Hindlimb muscle (tissue), 1 donor: ENCODE data around the gene ZRANB1. TPM values are rescaled to one million over a fixed set of nuclear protein-coding genes. Genes with fewer than 3 reads are reported as not detected.

Experiments
- DNase-seq: peaks from one replicate; pipeline ENCODE4 v3.0.0-alpha.2; 2013
- polyA plus RNA-seq: library from polyadenylated mRNA; unstranded; fragments of 120-200 nt; gene quantifications from one replicate; pipeline ENCODE4 v1.2.1, GENCODE V29; 2013; ENCODE audit not compliant: insufficient read length

Gene ZRANB1
- polyA plus RNA-seq, 1 donor, result 18.3 TPM

DNA sequence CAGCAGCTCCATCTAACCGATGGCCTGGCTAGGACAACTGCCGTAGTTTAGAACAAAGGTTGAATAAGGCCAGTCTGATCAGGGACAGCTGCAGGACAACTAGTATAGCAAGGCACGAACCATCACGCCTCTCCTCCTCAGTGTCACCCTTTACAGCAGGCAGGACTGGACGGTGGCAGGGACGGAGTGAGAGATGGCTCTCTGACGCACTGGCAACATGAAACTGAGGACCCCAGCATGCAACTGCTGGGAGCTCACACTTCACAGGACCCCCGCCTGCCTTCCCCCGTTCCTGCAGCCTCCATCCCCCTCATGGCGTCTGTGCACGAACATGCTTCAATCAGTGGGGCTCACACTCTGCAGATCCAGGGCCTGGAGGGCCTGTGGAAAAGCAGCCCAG, 53.7 kb downstream of the ZRANB1 start:
- no peak for DNase-seq

DNA sequence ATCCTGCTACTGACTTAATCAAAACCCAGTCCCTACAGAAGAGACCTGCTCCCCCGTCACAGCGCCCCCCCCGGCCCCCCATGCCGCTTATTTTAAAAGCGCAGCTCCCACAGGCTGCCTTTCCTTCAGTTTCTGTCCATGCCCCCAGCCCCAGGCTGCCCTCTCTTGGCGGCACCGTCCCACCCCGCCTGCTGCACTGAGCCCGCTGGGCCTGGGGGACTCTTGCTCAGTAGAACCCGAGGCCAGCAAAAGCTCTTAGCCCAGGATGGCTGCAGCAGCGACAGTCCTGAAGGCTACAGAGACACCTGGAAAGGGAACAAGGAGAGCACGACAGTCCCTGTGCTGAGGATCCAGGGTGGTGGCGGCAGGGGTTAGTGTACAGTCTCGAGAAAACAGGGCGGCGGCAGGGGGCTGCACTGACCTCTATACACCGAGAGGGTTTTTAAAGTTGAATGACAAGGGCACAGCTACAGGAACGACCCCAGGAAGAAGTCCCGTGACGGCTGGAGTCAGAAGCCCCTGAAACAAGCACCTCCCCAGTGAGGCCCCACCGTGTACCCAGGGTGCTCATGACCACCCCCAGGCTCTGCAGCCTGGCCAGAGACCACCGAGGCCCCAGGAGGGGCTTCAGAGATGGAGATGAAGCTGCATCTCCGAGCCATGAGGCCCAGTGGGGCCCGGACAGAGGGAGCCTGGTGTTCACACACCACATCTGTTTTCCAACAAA, 54.4 kb downstream of the ZRANB1 start:
- no peak for DNase-seq

DNA sequence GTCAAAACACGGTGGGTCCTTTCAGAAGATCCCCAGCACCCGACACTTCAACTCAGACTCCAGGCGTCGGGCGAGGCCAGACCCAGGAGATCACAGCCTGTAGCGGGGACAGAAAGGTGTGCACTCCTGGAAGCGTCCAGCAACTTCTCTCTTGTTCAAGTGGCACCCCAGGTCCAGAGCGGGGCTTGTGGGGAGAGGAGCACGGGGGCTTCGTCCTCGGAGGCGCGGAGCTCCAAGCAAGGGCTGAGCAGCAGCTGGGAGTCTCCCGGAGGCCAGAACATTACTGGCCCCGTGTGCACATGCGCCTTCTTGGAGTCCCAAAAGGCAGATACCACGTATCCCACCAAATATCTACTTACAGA, 54.9 kb downstream of the ZRANB1 start:
- DNase-seq, result no peak

DNA sequence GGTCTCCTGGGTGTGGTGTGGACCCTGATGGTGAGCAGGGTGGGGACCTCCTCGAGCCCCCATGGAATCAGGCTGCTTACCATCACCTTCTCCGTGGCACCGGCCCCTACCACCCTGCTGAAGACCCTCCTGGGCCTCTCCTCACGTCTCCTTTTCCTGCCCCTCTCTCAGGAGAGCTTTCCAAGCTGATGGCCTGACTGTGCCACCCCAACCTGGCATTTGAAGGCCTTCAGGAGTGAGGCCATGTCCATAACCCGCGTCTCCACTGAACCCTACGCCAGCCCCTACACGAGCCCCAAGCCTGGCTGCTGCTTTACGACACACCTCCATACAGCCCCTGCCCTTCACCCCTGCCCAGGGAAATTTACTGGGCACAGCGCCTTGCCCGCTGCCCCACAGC, 55.4 kb downstream of the ZRANB1 start:
- DNase-seq, result no peak

DNA sequence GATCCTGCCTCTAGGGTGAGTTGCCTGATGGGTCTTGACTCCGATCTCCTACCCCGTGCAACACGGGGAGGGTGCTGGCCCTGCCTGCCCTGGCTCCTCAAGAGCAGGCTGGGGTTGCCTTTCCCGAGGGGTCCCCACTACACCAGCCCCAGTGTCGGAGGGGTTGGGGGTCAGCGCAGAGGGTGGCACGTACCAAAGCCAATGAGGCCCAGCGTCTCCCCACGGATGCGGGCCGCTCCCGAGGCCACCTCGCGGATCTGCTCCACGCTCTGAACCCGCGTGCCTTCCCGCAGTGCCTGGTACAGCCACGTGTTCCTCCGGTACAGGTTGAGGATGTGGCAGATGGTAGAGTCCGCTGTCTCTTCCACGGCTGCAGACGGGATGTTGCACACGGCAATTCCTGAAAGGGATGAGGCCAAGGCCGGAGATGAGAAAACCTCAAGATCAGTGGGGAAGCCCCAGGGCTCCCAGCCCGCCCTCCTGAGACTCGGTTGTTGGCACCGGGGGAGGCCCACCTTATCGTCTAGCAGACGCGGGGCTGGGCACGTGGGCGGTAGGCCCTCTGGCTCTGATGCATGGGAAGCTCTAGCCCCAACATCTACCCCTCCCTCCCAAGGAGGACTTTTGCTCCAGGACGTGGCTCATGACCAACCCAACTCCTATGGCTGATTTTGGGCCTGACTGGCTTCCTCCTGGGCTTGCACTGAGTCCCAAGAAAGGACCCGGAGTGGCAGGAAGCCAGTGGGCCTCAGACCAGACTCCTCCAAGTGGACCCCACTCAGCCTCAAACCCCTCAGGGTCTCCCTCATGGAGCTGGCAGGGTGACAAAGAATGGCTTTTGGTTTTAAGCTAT, 56.1 kb downstream of the ZRANB1 start:
- no peak for DNase-seq

DNA sequence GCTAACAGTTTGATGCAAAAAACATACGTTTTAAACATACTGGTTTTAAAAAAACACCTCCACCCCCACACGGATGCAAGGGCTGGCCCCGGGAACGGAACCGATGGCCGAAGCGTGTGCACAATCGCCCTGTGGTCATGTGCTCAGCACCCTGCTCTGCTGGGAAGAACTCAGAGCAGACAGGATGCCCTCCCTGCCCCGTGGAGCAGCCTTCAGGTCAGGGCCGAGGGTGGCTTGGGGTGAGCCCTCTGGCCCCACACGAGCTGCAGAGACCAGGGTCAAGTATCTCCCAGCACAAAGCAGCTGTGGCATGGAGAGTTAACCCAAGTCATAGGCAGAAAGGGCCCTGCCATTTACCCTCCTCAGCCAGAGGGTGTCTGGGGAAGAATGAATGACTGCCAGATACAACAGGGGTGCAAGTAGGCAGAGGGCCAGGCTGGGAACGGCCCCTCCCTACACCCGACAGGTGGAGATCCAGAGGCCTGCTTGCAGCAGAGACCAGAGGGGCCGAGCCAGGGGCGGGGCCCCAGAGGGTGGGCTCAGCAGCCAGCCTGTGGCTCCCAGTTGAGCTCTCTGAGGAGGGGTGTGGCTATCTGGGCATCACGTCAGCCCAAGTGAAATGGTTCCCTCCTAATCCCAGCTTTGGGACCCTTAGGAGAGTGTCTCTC, 56.8 kb downstream of the ZRANB1 start:
- DNase-seq, result no peak

DNA sequence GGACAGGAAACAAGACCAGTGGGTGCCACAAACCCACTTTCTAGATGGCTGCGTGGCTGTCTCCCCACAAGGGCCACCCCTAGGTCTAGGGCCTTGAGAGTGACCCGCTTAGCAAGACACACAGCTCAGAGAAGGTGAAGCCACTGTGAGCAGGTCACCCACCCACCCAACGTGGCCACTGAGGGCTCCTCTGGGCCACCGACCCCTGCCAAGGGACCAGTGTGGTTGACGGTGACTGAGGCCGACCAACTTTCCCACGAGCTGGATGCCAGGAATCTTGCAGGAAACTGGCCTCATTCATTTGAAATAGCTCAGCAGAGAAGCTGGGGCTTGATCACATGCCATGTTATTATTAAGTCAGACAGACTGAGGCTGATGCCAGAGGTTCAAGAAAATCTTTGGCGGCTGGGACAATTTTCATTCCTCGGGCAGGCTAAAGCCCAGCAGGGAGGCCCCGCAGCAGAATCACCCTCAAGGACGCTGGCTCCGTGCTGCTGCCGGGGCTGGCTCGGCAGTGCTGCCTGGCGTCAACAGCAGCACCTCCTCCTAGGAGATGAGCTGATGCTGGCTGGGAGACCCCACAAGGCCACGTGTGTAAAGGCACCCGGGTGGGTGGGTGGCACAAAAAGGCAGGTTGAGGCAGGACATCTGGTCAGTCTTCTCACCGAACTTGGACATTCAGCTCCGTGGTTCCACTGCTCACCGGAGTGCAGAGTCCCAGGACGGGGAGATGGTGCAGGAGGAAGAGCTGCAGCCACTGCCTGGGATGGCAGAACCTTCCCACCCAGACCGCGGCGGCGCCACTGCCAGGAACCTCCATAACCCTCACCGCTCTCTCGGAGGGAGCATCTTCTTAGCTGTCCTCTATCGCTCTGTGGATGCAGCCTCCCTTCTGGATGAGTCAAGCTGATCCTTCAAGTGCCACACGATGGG, 57.8 kb downstream of the ZRANB1 start:
- peak; percentile 50 for DNase-seq

DNA sequence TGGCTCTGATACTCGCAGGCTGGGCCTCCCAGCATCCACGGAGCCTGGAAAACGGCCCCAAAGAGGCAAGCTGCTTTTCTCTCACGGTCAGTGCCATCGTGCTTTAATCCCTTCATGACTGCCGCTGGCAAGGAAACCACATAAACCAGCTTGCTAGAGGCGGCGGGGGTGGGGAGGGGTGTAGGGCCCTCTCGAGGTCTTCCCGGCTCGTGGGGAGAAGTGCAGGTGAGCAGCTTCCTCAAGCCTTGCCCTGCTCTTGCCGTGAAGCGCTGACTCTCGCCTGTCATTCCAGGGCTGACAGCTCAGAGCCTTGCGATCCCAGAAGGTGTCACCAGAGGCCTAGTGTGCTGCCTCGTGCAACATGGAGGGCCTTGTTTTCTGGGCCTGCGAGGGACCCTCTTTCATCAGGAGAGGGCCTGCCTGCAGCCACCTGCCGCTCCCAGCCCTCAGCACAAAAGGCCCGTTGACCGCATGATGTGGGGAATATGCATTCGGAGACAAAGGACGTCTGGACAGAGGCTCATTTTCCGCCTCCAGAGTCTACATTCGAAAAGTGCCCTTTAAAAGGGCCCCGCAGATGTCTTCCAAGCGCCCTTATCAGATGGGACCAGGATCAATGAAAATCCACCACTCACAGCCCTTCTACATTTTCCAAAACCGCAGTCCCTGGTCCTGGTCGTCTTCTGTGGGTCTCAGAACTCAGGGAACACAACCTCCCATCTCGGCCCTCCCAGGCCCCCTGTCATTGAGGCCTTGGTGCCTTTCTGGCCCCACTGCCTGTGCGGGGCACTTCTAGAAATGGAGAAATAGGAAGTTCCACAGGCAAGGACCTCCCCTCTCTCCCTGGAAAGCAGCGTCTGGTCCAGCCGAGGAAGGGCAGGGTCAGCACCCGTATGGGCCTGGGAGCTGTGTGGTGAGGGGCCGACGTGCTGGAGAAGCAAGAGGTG, 58.7 kb downstream of the ZRANB1 start:
- DNase-seq, result no peak

DNA sequence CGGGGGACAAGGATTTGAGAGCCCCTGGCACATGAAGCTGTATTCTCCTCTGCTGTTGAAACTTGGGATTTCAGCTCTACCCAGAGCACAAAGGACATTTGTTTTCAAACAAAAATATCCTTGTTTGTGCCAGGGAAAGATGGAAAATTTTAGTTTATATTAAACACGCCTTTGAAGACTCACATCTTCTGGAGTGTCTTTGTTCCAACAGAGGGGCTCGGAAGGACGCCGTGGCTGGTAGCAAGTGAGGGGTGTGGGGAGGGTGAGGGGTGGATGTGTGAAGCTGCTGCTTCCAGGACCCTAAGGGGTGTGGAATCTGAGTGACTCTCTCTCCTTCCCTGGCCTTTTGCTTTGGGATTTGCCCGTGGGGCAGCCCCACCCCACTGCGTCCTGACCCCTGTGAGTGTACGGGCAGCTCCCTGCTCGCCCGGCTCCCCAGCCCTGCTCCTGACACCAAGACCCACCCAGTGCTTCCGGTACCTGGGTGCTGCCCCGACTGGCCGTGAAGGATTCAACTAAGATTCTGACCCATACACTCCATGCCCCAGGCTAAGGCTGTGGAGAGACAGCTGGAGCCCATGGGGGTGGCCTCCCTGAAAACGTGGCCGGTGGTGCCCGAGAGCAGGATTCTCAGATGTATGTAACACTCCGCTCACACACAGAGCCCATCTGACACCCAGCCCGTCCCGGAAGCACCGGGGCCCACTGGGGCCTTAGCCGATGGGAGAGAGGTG, 59.6 kb downstream of the ZRANB1 start:
- DNase-seq, result no peak

DNA sequence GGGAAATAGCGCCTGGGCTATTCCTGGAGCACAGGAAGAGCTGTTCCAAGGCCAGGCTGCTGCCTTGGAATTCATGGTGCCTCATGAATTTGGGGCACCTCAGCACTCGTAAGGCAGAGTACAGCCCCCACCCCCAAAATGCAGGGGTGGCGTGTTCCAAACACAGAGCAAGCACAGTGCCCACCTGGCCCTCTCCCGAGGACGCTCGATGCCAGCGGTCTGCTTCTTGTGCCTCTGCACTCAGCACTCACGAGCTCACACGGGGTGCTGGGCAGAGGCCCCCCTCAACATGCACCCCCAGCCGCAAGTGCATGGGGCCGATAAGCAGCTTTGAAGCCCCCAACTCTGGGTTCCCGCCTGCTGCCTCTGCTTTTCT, 60.1 kb downstream of the ZRANB1 start:
- no peak for DNase-seq

DNA sequence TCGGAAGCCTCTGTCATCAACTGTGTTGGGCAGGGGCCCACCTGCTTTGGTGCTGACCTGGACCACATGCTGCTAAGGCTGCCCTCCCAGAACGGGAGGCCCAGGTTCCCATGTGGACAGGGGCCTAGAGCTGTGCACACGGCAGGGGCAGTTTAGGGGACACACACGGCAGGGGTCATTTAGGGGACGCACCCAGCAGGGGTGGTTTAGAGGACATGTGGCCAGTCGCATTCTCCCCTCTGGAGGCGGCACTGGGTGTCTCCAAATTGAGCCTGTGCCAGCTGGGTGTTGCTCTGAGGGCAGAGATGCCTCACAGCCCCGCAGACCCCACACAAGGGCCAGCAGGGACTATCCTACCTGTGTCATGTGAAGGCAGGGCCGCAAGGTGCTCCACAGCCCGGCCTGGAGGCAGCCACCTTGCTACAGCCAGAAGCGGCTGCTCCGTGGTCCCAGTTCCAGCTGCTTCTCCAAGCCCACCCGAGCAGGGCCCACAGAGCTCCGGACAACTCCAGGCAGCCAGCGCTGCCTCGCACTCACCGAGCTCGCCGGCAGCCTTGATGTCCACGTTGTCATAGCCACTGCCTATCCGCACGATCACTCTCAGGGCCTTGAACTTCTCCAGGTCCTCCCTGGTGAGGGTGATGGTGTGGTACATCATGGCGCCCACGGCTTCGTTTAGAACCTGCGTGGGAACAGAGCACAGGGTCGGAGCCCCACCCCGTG, 60.7 kb downstream of the ZRANB1 start:
- DNase-seq, result no peak

DNA sequence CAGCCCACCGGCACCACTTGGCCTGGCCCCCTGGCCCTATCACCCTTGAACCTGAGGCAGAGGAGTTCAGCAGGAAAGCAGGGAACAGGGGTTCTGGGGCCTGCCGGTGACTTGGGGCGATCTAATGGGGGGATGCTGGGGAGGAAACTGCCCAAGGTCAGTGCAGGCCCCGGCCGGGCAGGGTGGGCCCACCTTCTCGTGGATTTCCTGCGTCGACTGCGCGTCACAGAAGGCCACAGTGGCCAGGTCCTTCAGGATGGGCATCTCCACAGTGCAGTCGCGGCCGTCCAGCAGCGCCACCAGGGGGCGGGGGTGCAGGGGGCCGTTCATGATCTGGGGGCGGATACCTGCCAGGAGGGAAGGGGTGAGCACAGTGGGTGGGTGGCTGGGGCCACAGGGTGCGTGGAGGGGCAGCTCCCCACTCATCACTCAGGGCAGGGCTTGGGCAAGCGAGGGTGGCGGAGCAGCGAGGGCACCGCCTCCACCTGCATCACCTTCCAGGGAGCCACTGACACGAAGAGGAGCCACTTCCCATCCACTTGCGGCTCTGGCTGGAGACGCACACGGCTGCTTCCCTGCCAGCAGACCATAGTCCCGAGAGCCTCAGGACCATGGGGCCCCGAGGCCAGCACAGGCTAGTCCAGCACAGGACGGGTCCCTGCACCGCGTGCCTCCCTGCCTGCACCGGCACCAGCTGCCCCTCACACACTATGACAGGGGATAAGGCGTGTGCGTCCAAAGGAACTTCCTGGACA, 61.4 kb downstream of the ZRANB1 start:
- no peak for DNase-seq

DNA sequence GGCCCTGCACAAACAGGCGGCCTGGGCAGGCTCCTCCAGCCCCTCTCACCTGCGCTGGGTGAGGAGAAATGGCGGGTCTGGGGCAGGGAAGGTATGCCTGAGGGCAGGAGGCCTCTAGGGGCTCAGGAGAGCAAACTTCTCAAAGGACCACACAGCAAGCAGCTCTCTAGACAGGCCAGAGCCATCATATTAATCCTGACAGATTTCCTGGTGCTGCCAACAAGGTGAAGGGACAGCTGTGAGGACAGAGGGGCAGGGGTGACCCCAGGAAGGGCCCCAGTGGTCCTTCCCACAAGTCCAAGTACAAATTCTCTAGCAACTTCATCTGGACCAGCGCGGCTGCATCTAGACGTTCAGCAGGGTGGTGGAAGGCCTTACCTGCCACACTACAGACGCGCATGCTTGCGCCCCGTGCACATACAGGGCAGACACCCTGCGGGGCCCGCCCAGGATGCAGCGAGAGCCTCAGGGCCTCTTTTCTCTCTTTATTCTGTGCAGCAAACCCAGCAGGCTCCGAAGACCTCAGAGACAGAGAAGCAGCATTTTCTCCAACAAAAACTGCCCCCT, 62.1 kb downstream of the ZRANB1 start:
- no peak for DNase-seq

DNA sequence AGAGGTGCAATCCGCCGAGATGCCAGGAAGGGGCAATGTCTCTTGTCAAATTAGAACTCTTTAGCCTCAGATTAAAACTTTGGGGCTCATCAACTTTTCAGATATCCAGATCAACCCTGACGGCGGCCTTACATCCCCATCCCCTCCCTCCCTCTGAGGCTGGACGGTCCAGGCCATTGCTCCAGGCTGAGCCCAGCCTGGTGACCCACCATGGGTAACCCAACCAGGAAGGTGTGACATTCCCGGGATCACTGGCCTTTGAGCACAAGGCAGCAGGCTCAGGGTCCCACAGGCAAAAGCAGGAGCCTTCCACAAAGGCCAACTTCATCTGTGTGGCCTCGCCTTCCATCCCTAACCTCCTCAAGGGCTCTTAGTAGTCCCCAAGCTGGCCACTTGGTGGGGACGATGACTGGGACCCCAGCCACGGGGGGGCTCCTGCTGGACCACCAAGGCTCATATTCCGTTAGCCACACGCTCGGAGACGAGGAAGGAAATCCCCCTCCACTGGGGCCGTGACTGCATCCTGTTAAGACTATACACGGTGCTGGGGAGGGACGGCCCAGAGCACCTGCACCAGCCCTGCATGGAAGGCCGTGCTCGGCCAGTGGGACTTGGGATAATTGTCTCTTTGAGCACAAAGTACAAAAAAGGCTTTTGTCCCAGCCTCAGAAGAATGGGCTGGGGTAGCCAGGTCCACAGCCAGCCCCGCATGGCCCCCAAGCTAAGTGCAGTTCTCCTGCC, 62.8 kb downstream of the ZRANB1 start:
- DNase-seq, result no peak

DNA sequence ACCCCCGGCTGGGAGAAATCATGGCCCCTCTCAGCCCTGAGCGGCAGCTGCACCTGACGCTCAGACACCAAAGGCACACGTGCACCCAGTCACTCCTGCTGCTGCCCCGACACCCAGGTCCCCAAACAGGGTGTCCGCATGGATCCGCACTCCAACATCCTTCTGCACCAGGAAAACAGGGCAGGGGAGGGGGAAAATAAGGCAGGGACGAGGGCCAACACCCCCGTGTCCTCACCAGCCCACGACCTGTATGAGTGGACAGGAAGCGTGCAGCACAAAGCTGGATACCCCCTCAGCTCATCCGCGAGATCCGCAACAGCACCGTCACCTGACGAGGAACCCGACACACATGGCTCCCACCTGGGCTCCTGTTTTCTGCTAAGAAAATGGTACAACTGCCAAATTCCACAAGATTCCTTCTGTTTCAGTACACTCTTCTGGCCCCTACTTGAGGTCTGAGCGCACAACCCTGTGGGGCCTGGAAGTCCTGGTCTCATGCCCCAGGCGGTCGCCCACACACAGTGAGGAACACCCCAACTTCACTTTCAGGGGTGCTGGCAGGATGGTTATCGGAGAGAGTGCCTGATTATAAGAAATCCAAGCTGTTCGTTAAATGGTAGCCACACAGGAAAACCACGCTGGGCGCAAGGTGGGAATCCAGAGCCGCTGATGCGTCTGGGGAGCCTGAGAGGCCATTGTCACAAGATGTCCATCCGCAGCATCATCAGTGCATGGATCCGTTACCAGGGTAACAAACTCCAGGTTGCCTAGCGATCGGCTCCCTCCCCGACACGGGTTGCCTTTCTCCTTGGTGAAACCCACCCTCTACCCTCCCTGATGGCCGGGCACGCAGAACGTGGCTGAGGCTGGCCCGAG, 63.6 kb downstream of the ZRANB1 start:
- no peak for DNase-seq

DNA sequence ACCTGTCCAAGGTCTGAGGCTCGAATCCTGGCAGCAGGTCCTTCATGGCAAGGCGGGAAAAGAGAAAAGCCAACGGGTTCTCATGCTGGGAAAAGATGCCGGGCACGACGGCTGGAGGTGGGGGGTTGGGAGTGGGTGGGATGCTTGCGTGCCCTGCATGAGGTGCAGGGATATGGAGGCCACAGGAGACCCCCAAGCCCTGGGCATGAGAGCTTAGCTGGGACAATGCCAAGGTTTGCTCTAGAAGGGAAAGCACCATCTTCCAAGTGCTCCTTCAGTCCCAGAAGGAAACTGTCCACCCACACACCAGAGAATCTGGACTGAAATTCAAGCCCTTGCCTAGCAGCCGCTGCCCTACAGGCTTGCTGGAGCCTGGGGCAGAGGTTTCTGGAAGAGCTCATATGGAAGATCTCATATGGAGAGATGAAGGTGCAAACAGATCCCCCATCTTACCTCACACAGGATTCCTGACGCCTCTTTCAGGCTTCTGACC, 64.3 kb downstream of the ZRANB1 start:
- no peak for DNase-seq

DNA sequence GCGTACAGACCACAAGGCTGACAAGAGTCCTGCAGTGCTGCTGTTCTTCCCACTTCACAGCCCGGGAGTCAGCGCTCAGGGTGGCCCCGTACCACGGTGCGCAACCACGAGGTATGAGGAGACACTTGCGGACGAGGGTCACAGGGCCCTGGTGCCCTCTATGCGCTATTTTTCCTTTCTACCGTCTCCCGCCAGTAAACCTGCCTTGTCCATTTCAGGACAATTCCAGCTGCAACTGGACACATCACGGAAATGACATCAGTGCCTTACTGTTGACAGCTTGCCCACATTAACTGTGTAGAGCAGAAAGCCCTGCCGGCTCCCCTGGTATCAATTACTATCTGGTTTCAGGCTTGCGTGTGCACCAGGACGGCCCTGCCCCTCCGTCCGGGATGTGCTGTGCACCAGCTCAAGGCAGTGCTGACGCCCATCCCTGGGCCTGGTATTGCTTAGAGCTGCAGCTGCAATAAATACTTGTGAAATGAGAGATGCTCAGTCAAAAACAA, 65.1 kb downstream of the ZRANB1 start:
- DNase-seq, result peak; percentile 56
